GM18505 (cell line): Measurements from ENCODE around the gene MEPCE.

Experiments used
- ATAC-seq: cut with Tn5 transposase; IDR thresholded peaks from one replicate; pipeline ENCODE4 v1.9.1; 2021; ENCODE audit not compliant: unreplicated experiment
- POLR2A ChIP-seq: IDR thresholded peaks from 4 replicates; pipeline ENCODE4 v1.6.1; 2011; ENCODE audit warnings: borderline replicate concordance; ENCODE audit not compliant: insufficient read depth, insufficient read length; ENCODE audit errors: extremely low read depth

MEPCE gene

DNA sequence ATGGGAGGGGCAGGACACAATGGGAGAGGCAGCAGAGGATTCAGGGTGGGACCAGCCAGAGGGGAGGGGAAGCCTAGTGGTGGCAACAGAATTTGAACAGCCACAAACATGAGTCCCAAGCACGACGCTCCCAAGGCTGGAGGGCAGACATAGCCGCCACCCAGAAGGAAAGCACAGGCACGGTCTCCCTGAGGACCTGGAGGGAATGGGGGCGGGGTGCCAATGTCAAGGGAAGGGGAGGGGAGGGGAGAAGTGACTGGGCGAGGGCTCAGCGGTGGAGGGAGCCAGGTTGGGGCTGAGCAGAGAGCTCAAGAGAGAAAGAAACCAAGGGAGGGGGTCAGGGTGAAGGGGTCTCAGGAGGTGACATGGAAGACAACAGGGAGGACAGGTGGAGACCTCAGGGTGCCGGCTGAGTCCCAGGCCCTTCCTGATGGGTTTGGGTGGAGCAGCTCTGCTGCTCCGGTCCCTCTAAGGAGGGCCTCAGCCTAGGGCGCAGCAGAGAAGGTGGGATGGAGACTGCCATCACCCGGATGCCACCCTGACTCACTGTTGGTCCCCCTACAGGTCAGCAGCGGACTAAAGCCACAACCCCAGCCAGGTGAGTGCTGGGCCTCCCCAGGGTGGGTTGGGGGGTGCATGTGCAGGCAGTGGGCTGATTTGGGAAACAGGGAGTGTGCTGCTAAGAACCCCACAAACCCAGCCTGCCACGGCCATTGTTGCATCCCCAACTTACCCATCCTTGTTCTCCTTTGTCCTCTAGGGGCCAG, 32.1 kb upstream of the MEPCE start:
- no peak for ATAC-seq

DNA sequence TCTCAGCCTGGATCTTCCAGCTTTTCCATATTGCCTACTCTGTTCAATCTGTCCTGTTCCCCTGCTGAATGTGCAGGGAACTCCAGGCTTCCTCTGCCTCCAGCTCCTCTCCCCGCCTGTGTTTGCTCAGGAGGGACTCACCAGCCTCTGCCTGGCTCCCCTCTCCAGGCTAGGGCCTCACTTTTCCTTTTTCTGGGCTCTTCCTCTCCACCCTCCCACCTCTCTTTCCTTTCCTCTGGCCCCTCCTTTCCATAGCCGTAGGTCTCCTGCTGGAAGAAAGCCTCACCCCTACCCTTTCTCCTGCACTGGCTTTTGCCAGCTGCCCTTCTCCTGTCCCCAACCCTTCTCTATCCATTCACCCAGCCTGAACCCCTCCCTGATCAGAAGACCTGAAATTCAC, 31.4 kb upstream of the MEPCE start:
- ATAC-seq: no peak
- TF ChIP-seq POLR2A: no peak

More for the DNA sequence above, 32.1 kb upstream of the MEPCE start:
- no peak for TF ChIP-seq POLR2A

GRCh38 chr7:100400041-100400440, 29.6 kb upstream of the MEPCE start:
- ATAC-seq: no peak
- no peak for TF ChIP-seq POLR2A

DNA sequence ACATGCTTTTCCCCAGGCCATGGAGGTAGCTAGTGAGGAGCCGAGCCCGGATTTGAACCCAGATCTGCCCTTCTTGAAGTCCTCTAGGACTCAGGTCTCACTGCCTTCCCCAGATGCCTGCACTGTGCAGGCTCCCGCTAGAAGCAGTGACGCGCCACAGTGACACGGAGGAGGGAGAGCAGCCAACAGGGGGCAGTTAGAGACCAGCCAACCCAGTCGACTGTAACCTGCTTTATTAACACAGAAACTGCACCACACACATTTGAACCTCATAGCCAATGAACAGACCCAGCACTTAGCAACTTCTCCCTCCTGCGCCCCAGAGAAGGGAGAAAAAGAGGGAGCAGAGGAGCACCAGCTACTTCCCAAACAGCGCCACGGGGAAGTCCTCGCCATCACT, 29.0 kb upstream of the MEPCE start:
- no peak for ATAC-seq
- TF ChIP-seq POLR2A: no peak

DNA sequence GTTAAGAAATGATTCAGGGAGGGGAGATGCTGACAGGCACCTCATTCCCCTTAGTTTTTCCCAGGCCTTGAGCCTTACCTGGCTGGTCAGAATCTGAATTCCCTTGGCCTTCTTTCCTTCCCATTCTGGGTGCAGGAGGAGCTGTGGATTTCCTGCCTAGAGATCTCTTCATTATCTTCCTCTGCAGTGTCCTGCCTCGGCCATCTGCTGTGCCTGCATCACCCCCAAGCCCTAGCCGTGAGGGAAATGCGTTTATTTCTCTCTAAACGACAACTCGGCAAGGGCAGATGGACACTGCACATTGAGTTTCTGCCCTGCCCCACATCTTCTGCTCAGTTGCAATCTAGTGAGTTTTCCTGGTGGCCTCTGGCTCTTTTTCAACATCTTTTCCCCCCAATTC, 27.8 kb upstream of the MEPCE start:
- no peak for ATAC-seq
- no peak for TF ChIP-seq POLR2A

GRCh38 chr7:100402241-100402640, 27.4 kb upstream of the MEPCE start:
- ATAC-seq: no peak
- no peak for TF ChIP-seq POLR2A

DNA sequence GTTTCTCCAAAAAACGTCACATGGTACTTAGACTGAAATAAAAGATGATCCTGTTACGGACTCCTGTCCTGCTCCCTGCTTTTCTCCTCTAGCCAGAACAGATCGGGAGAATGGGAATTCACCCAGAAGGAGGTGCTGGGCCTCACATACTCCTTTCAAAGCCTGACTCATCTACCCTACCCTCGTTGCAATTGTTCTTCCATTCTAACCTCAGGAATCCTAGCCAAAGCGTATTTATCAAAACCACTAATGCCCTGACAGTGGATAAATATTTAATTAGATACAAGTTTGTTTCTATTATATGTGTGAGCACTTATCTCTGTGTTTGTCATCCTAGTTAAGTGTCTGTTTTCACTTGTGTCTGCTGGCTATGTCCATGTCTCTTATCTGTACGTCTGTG, 22.9 kb upstream of the MEPCE start:
- TF ChIP-seq POLR2A: no peak
- ATAC-seq: no peak

DNA sequence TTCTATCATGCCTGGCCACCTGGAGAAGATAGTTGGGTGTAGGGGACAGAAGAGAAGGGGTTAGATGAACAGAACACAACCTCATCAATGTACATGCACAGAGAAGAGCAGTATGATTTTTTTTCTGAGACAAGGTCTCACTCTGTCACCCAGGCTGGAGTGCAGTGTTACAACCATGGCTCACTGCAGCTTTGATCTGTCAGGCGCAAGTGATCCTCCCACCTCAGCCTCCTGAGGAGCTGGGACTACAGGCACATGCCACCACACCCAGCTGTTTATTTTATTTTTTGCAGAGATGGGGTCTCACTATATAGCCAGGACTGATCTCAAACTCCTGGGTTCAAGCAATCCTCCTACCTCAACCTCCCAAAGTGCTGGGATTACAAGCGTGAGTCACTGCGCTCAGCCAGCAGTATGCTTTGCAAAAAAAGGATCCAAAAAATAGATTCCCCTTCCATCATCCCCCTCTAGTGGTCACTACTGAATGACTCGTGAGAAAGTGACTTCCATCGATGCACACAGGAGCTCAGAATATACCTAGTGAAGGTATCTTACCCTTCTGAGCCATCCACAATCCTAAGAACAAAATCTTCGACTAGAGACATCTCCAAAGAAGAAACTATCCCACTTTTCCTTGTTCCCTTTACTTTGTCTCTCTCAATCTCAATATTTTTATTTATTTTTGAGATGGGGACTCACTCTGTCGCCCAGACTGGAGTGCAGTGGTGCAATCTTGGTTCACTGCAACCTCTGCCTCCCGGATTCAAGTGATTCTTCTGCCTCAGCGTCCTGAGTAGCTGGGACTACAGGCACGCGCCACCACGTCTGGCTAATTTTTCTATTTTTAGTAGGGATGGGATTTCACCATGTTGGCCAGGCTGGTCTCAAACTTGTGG, 22.1 kb upstream of the MEPCE start:
- no peak for TF ChIP-seq POLR2A

GRCh38 chr7:100411101-100411500, 18.5 kb upstream of the MEPCE start:
- no peak for ATAC-seq
- TF ChIP-seq POLR2A: no peak

More for the DNA sequence above, 22.1 kb upstream of the MEPCE start:
- no peak for ATAC-seq

GRCh38 chr7:100413346-100413745, 16.3 kb upstream of the MEPCE start:
- no peak for ATAC-seq
- no peak for TF ChIP-seq POLR2A

GRCh38 chr7:100413889-100414288, 15.7 kb upstream of the MEPCE start:
- ATAC-seq: no peak
- TF ChIP-seq POLR2A: no peak

DNA sequence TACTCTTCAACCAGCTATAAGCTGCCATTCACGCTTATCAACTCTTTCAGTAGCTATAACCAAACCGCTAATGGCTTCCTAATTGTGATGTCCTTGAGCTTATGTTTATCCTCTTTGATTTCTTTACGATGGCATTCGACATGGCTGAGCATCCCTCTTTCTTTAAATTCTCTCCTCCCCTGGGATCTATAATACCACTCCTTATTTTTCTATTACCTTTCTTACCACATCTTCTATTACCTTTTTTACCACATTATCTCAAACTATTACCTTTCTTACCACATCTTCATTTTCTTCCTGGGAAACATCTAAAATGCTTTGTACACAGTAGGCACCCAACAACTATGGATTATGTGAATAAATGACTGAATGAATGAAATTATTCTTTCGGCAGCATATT, 14.2 kb upstream of the MEPCE start:
- no peak for TF ChIP-seq POLR2A
- no peak for ATAC-seq

DNA sequence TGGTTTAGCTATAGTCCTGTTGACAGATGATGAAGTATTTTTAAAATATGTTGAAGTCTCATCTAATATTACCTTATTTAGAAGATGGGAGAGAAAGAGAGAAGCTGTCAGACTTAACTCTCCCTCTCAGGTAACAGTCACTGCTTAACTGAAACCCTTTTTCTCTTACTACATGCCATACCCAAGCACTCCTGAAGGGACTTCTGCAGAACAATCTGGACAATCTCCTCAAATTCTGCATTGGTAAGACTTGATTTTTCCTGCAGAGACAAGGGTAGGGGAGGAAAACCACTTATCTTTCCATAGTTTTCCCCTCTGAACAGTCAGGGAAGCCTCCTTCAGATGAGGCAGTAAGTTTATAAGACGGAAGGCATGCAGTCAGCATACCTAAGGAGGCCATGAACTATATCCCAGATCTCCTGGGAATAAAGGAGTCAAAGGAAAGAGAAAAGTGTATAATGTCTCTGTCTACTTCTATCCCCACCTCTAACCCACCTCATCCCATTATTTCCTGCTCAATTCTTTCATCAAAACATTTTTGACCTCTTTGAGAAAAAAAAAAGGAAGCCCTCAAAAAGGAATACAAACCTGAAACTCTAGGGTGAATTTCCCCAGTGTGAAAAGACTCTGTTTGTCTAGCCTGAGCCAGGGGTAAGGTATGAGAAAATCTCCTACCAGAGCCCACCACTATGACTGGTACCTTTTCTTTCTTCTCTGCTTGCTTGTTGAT, 10.5 kb upstream of the MEPCE start:
- TF ChIP-seq POLR2A: no peak
- no peak for ATAC-seq
